ENCODE results near the gene UNC13A. TPM values are rescaled to one million over a fixed set of nuclear protein-coding genes. Genes with fewer than 3 reads are reported as not detected.

UNC13A gene
- total and polyA plus RNA-seq, 2 donors (not counting 3 experiments of a cell fraction or from before 2014, with no cell fraction given), result 0.04 to 0.09 TPM

DNA sequence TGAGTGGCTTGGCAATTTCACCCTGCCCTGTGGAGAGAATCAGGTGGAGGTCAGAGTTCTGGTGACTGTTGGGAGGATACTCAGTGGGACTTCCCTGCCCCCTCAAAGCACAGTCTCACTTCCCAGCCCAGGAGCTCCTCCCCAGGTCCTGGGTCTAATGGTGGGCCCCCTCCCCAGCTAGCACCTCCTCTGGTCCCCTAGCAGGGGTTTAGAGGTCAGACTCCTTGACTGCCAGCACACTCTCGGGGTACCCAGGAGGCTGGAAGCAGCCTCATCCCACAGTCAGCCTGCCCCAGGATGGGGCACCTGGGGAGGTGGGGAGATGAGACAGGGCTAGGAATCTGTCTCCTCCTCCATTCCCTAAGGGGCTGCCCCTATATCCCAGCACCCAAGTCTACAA lies 67.5 kb downstream of the UNC13A start:
- POLR2A ChIA-PET, result no interaction called here
- H3K27ac ChIP-seq (ENCODE audit: insufficient read depth, low read depth, low read length), result no peak overlapping the region
- no peak overlapping the region for H3K4me2 ChIP-seq (ENCODE audit: insufficient read depth, low read length)
- intact Hi-C loops (cut with micrococcal nuclease), result no loop called here
- no peak overlapping the region for H3K9ac ChIP-seq (replicated peaks; ENCODE audit: extremely low read depth, insufficient read depth, low read length)
- H3K79me2 ChIP-seq (ENCODE audit: control insufficient read depth, insufficient read depth, low read length), result no peaks in the 10 kb centered on the region
- DNase-seq (ENCODE audit: low read depth, low spot score) (no peak), FAIRE-seq (no peak)
- no peaks in the 10 kb centered on the region for H4K20me1 ChIP-seq (replicated peaks; ENCODE audit: control insufficient read depth, extremely low read depth, insufficient read depth, low read length)
- H3K4me1 ChIP-seq (ENCODE audit: control insufficient read depth, extremely low read depth, insufficient read depth, low read length), result no peaks in the 10 kb centered on the region
- H3K9me1 ChIP-seq (replicated peaks; ENCODE audit: control insufficient read depth, extremely low read depth, insufficient read depth, low read length), result no peaks in the 10 kb centered on the region
- no peak overlapping the region for H3K4me3 ChIP-seq (replicated peaks in 1 of 3; ENCODE audit: insufficient read depth in 1 of 3, low read depth in 1 of 3, low read length in 3 of 3)
- no peaks in the 10 kb centered on the region for H3K9me3 ChIP-seq (replicated peaks; ENCODE audit: control insufficient read depth, insufficient read depth, low read length)
- dilution Hi-C loops (cut with MboI; ENCODE audit: extremely low pct_ligation_motif_present, low sequenced_read_pairs), result no loop called here
- CTCF ChIA-PET, result interaction anchor here (1.5 to 2.2 kb wide), 2 partner anchors 15 to 146 kb away, joined by 4 to 15 read pairs; no protein-coding TSS in a partner anchor
- TF ChIP-seq FOS (IDR thresholded peaks at IDR 0.05; ENCODE audit: borderline replicate concordance, insufficient read depth, low read length) (no peak), JUN (IDR thresholded peaks at IDR 0.05; ENCODE audit: borderline replicate concordance, insufficient read depth, insufficient read length, low read depth) (no peak), EZH2 (IDR thresholded peaks at IDR 0.05; ENCODE audit: borderline replicate concordance, low read depth, low read length, severe bottlenecking) (no peak)
- TF ChIP-seq, protein P1, sequence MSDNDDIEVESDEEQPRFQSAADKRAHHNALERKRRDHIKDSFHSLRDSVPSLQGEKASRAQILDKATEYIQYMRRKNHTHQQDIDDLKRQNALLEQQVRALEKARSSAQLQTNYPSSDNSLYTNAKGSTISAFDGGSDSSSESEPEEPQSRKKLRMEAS (IDR thresholded peaks at IDR 0.05; ENCODE audit: insufficient read depth, insufficient read length), result no peak
- no peak overlapping the region for H2AFZ ChIP-seq (ENCODE audit: low read depth, low read length)
- BruUV-seq (replicated peaks), result no TSS peak
- H3K36me3 ChIP-seq (ENCODE audit: control insufficient read depth in 2 of 2, extremely low read depth in 1 of 2, insufficient read depth in 2 of 2, low read length in 2 of 2), result no peaks in the 10 kb centered on the region
- peaks cover 2 to 3% of the 10 kb centered on the region in 2 experiments for H3K27me3 ChIP-seq (ENCODE audit: control insufficient read depth in 2 of 2, insufficient read depth in 2 of 2, low read length in 2 of 2)

DNA sequence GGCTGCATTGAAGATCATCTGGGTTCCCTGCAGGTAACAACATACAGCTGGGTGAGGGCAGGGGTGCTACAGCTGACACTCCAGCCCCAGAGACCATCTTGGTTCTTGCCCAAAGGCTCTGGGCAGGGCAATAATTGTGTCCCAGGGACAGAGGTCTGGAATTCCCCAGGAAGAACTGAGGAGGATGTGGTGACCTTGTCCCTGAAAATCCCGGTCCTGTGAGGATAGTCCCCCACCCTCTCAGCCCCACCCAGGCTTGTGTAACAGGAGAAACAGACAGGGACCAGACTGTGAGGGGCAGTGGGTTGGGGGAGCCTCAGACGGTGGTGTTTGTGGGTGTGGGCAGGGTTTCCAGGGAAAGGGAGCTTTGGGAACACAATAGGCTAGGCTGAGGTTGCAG lies 69.2 kb downstream of the UNC13A start:
- Histone ChIP-seq H4K20me1 (replicated peaks; ENCODE audit: control insufficient read depth, extremely low read depth, insufficient read depth, low read length) (no peaks in the 10 kb centered on the region), H2AFZ (ENCODE audit: low read depth, low read length) (no peak overlapping the region), H3K9me3 (replicated peaks; ENCODE audit: control insufficient read depth, insufficient read depth, low read length) (no peaks in the 10 kb centered on the region), H3K4me1 (ENCODE audit: control insufficient read depth, extremely low read depth, insufficient read depth, low read length) (no peaks in the 10 kb centered on the region), H3K36me3 (ENCODE audit: control insufficient read depth in 2 of 2, extremely low read depth in 1 of 2, insufficient read depth in 2 of 2, low read length in 2 of 2) (no peaks in the 10 kb centered on the region), H3K27ac (ENCODE audit: insufficient read depth, low read depth, low read length) (no peak overlapping the region), H3K27me3 (ENCODE audit: control insufficient read depth in 2 of 2, insufficient read depth in 2 of 2, low read length in 2 of 2) (peaks cover 2 to 3% of the 10 kb centered on the region in 2 experiments), H3K9me1 (replicated peaks; ENCODE audit: control insufficient read depth, extremely low read depth, insufficient read depth, low read length) (no peaks in the 10 kb centered on the region), H3K79me2 (ENCODE audit: control insufficient read depth, insufficient read depth, low read length) (no peaks in the 10 kb centered on the region), H3K4me2 (ENCODE audit: insufficient read depth, low read length) (no peak overlapping the region), H3K9ac (replicated peaks; ENCODE audit: extremely low read depth, insufficient read depth, low read length) (no peak overlapping the region), H3K4me3 (replicated peaks in 1 of 3; ENCODE audit: insufficient read depth in 1 of 3, low read depth in 1 of 3, low read length in 3 of 3) (no peak overlapping the region)
- FAIRE-seq (no peak), DNase-seq (ENCODE audit: low read depth, low spot score) (no peak)
- BruUV-seq (replicated peaks), result no TSS peak
- intact Hi-C loops (cut with micrococcal nuclease), result no loop called here
- dilution Hi-C loops (cut with MboI; ENCODE audit: extremely low pct_ligation_motif_present, low sequenced_read_pairs), result no loop called here
- ChIA-PET CTCF (interaction anchor here (1.3 to 1.7 kb wide), 2 partner anchors 12 to 45 kb away, joined by 4 to 5 read pairs; no protein-coding TSS in a partner anchor), POLR2A (interaction anchor here (0.7 kb wide), 1 partner anchor 954 kb away, joined by 3 read pairs; no protein-coding TSS in a partner anchor)
- TF ChIP-seq, protein P2, sequence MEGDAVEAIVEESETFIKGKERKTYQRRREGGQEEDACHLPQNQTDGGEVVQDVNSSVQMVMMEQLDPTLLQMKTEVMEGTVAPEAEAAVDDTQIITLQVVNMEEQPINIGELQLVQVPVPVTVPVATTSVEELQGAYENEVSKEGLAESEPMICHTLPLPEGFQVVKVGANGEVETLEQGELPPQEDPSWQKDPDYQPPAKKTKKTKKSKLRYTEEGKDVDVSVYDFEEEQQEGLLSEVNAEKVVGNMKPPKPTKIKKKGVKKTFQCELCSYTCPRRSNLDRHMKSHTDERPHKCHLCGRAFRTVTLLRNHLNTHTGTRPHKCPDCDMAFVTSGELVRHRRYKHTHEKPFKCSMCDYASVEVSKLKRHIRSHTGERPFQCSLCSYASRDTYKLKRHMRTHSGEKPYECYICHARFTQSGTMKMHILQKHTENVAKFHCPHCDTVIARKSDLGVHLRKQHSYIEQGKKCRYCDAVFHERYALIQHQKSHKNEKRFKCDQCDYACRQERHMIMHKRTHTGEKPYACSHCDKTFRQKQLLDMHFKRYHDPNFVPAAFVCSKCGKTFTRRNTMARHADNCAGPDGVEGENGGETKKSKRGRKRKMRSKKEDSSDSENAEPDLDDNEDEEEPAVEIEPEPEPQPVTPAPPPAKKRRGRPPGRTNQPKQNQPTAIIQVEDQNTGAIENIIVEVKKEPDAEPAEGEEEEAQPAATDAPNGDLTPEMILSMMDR (IDR thresholded peaks at IDR 0.05; ENCODE audit: extremely low read depth in 1 of 2, insufficient read depth in 1 of 2, low read depth in 1 of 2, low read length in 2 of 2), result no peak
- TF ChIP-seq POLR2AphosphoS5 (IDR thresholded peaks at IDR 0.05; ENCODE audit: insufficient read depth, low read depth, low read length), result no peak
- TF ChIP-seq, protein P1 (IDR thresholded peaks at IDR 0.05; ENCODE audit: insufficient read depth, insufficient read length), result no peak
- no peak for TF ChIP-seq GATA2 (IDR thresholded peaks at IDR 0.05; ENCODE audit: insufficient read depth, insufficient read length, low read depth, low read length)
- no peak for TF ChIP-seq JUN (IDR thresholded peaks at IDR 0.05; ENCODE audit: borderline replicate concordance, insufficient read depth, insufficient read length, low read depth)
- TF ChIP-seq FOS (IDR thresholded peaks at IDR 0.05; ENCODE audit: borderline replicate concordance, insufficient read depth, low read length), result no peak
- TF ChIP-seq EZH2 (IDR thresholded peaks at IDR 0.05; ENCODE audit: borderline replicate concordance, low read depth, low read length, severe bottlenecking), result no peak
- no peak for TF ChIP-seq POLR2A (IDR thresholded peaks at IDR 0.05; ENCODE audit: low read depth, low read length)
- no peak for TF ChIP-seq MYC (IDR thresholded peaks at IDR 0.05; ENCODE audit: low read depth, low read length)

Data from endothelial cell of umbilical vein (primary cell).